NCI-H2029 treated with DMSO at 0.1 percent for 48 hours (cell line): ENCODE data around the gene DAB2.
A peak's percentile ranks its signal among the peaks of the same experiment; 100 is the strongest.

Experiments
- DNase-seq: peaks from one replicate; lab custom pipeline; 2025; lab: John Stamatoyannopoulos, UW

Gene DAB2

GRCh38 chr5:39381376-39381775 is 43.4 kb downstream of the DAB2 start:
- no peak for DNase-seq

GRCh38 chr5:39379693-39380092 is 45.1 kb downstream of the DAB2 start:
- no peak for DNase-seq

DNA sequence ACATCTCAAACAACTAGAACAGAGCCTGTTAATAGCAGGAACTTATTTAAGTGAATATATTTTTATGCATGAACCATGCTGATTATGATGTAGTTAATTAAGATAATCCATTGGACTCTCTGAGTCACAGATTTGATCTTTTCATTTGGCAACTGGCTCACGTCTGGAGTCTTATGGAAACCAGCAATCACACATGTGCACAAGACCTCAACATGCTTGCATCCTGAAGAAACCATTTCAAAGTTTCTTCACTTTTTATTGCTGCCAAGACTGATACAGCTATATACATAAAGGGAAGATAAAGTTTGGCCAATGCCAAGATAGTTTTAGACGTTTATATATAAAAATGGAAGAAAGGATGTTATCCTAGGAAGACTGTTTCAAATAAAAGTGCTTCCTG is 47.2 kb downstream of the DAB2 start:
- no peak for DNase-seq

DNA sequence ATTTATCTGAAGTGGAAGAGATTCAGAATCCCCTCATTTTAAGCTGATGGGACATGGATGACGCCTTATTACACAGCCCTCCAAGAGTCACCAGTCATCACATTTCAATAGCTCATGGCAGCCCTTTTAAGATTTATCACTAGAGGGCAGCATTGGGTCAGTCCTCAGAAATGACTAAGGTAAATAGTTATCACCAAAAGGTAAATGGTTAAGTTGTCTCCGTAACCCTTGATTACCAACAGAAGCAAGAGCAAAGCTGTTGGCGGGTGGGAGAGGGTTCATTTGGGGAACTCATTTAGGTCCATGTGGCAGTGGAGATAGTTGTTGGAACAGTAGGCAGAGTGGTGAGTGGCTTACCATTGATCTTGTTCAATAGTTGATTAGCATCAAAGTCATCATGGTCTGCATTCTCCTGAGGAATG is 48.5 kb downstream of the DAB2 start:
- DNase-seq, result peak; percentile 1

- no peak for DNase-seq
These were observed 51.0 kb downstream of the DAB2 start for GRCh38 chr5:39373791-39374190.

DNA sequence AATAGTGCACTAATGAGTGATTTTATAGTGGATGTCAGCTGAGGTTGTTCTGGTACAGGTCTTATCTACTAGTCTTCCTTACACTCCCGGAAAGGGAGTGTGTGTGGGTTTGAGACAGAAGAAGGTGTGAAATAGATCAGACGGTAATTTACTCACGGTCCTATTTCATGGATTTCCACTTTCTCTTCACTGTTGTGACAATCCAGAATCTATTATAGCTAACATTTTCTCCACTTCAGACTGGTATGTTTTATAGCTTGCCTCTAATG is 53.5 kb downstream of the DAB2 start:
- no peak for DNase-seq

DNA sequence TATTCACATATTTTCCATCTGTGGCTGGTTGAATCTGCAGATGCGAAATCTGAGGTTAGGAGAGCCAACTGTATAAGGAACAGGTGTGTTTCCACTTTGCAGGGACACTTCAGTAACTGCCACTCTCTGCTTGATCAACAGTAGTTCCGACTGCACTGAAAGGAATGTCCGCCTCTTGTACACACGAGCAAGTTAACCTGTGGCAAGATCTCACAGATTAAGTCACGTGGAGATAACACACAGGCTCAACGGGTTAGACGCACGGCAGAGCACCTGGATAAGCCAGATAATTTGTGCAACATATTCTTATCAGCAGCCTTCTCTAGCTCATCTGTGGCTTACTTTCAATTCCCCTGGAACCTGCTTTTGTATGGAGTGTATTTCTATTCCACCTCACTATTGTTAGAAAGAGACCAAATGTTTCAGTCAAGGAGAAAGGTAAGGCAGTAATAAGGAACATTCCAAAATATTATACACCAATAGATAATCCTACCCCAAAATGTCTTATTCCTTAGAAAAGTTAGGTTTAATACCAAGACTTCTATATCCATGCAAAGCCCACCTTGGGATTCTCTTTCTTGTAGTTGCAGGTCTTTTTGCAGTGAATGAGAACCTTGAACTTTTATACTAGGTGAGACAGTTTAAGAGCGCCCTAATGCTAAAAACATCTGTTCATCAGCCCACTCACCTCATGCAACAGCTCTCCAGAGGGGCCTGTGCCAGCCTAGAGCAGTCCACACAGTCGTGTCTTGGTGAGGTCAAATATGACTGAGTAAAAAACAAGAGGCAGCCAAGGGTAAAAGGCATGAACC is 54.0 kb downstream of the DAB2 start:
- DNase-seq, result no peak

- no peak for DNase-seq
These were observed 55.5 kb downstream of the DAB2 start for GRCh38 chr5:39369123-39369815.

DNA sequence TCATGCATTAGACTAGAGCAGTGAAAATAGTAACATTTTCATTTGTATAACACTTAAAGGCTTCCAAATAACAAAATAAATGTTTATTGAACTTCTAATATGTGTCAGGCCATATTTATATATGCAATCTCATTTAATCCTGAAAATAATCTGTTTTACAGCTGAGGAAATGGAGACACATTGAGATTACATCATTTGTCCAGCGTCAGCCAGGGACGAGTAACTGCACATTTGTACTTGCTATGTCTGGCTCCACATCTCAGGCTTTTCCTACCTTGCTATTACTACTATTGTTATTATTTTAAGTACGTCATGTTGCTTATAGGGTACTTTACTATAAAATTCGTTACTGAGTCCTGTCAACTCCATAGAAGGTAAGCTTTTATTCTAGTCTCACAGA is 56.7 kb downstream of the DAB2 start:
- no peak for DNase-seq

DNA sequence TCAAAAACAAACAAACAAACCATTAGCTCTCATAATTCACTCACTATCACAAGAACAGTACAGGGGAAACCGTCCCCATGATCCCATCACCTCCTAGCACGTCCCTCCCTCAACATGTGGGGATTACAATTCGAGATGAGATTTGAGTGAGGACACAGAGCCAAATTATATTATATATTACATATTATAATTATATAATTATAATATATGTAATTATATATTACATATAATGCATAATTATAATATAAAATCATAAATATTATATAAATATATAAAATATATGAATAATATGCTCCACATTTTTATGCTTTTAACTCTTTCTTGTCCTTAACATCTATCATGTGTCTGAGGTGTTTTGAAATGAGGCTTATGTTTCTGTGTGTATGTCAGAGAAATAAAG is 57.1 kb downstream of the DAB2 start:
- DNase-seq, result no peak

GRCh38 chr5:39364367-39364766 is 60.4 kb downstream of the DAB2 start, which contains the start of gene C9:
TSS of gene C9 (minus strand) at chr5:39364495. CDS start at chr5:39364464, 31 bp downstream.
- DNase-seq, result no peak

DNA sequence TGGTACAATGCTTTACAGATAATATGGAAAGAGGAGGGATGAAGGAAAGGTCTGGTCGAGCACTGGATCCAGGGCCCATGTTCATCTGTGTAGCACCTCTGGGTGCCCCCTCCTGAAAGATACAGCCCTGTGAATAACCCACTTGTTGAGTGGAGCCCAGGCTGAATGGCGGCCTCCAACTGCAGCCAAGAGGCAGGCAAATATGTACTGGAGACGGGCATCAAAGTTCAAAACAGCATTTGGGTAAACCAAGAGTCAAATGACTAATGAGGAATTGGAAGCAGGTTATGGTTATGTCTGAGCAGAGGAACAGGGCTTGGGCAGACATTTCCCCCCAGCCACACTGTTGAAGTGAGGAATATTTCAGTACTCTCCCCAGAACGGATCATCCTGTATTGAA is 61.6 kb downstream of the DAB2 start:
- DNase-seq, result no peak

DNA sequence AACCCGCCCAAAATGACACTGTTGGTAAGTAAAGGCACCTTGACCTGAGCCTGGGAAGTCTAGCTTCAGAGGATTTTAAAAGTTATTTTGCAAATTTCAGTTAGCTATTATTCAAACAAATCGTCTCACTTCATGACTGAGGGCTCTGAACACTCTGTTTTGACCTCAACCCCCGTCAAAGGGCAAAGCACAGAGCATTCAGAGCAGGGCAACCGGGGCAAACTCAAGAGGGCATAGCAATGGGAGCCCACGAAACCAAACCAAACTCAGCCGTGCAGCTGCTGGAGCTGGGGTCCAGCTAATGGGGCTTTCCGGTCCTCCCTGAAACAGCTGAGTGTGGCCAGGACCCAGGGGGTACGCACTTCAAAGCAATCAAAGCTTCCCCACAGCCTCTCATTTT is 62.1 kb downstream of the DAB2 start:
- DNase-seq, result no peak

DNA sequence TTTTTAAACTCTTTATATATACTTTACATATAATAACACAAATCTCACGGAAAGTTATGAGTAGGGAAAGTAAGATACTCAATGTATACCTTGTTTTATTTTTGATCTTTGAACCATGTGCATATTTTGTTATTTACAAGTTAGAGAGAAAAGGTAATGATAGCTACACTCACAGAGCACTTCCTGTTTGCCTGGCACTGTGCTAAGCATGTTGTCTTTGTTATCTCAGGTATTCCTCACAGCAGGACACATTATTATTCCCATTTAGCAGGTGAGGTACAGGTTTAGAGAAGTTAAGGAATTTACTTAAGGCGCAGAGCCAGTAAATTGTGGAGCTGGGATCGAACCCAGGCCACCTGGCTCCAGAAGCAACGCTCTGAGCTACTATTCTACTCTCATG is 63.5 kb downstream of the DAB2 start:
- DNase-seq, result no peak

GRCh38 chr5:39360471-39361111 is 64.2 kb downstream of the DAB2 start:
- no peak for DNase-seq

GRCh38 chr5:39356263-39356662 is 68.5 kb downstream of the DAB2 start:
- DNase-seq, result no peak

- DNase-seq, result no peak
These were observed 69.5 kb downstream of the DAB2 start for GRCh38 chr5:39355324-39355723.

DNA sequence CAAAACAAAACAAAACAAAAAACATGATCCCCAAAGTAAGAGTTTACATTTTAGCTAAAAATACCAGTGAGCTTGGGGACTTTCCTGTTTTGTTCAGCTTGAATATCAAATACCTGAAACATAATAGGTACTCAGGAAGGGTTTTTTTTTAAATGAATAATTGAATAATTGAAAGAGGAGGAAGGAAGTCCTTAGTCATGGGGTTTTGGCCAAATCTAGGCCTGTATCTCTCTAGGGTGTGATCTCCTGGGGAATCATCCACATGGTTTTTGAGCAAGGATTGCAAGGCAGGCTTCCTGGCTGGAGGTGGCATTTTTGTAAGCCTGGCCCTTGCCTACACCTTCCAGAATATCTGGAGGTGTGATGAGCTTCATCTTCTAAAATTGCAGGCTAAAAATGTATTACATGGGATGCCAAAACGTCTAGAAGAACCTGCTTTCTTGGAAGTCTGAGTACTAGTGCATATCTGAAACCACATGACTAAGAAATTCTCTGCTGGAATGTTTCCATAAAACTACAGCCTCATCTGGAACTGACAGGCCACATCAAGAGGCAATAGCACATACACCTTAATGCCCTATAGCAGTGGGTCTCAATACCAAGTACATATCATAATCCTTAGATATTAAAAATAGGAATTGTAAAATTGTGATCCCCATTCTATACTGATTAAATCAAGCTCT is 70.9 kb downstream of the DAB2 start:
- no peak for DNase-seq

- DNase-seq, result peak; percentile 12
These were observed 71.8 kb downstream of the DAB2 start for GRCh38 chr5:39352951-39353350.

DNA sequence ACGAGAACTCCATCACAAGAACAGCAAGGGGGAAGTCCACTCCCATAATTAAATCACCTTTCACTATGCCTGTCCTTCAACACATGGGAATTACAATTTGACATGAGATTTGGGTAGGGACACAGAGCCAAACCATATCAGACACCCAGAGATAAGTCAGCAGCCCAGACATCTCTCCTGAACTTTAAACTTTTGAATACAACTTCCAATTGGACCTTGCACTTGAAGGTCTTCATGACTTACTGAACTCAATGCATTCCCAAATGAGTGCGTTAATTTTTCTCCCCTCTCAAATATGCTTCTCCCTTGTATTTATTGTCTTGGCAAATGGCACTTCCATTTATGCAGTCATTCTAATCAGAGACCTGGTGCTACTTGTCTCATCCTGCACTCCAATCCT is 72.6 kb downstream of the DAB2 start:
- no peak for DNase-seq

DNA sequence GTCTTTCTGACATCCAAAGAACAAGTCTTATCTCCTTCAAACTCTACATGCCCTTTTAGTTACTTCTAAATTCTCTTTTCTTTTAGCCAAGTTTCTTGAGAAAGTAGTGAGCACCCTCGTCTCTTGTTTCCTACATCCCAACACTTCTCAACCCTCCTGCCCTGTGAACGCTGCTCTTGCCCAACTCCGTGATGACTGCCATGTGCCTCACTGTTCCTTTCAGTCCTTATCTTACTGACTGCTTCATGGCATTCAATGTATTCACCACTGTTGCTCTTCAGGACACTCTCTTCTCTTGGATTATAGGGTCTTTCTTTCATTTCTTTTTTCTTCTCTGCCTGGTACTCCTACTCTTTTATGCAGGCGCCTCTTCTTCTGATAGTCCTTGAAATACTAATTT is 75.3 kb downstream of the DAB2 start:
- no peak for DNase-seq

DNA sequence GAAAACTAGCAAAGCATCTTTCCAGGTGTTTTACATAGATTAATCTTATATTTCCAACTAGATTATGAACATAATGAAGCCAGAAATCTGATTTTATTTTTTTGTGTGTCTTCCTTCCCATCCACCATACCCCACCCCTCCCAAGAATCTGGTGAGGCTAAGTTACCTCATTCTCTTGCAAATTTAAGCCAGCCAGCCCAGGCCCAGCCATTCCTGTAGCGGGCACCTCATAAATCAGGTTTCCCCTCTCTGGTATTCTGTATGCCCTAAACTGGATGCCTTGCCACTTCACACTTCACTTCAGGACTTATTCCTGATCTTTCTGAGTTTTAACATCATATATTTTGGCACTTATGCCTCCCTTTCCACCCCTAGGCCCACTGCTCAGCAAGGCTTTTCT is 82.3 kb downstream of the DAB2 start:
- no peak for DNase-seq

DNA sequence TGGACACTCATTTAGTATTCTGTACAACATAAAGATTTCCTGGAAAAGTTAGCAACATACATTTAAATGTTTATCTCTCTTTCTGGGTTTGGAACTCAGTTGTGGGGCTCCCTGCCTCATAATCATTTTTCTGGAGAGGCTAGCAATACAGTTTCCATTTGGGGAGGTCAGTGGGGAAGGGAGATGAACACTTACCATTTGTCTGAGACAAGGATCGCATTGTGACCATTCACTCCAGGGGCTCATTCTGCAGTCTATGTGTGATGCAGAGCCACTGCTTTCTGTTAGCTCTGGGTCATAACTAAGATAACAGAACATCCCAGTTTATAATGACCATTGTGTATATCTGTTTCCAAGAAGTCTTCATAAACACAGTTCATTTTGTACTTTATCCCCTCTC is 82.9 kb downstream of the DAB2 start:
- no peak for DNase-seq
